ENCODE measurements around the gene ZXDB.
"Not testable (repeated sequence)": the region's sequence is repeated elsewhere in the genome, so short reads cannot be mapped to it uniquely, and the experiment has no call there.

The ZXDB gene

GRCh38 chrX:57596516-57596915, 4.7 kb downstream of the ZXDB start:
- Histone ChIP-seq H2AFZ (ENCODE audit: low read depth, low read length) (no peak overlapping the region), H3K23ac (ENCODE audit: low read length in 2 of 2) (no peak overlapping the region), H2AK5ac (ENCODE audit: low read length, severe bottlenecking) (no peak overlapping the region), H2BK5ac (ENCODE audit: low read depth, low read length, poor library complexity, severe bottlenecking) (no peak overlapping the region), H3K18ac (ENCODE audit: low read depth in 1 of 2, low read length in 2 of 2) (no peak overlapping the region), H4K91ac (ENCODE audit: low read length) (no peak overlapping the region), H3K79me1 (replicated peaks; ENCODE audit: low read length, poor library complexity, severe bottlenecking) (no peaks in the 10 kb centered on the region), H2BK12ac (ENCODE audit: low read length in 2 of 2) (no peak overlapping the region), H3K27me3 (ENCODE audit: control insufficient read depth in 1 of 2, insufficient read depth in 1 of 2, low read length in 2 of 2) (no peaks in the 10 kb centered on the region), H4K8ac (ENCODE audit: low read length) (no peak overlapping the region), H3K4me3 (ENCODE audit: insufficient read depth in 1 of 2, low read depth in 1 of 2, low read length in 2 of 2) (peak overlapping the region in 1 of 2 experiments; percentile 68), H3K9ac (ENCODE audit: low read length) (peak overlapping the region; percentile 53), H3K27ac (ENCODE audit: low read length, poor library complexity, severe bottlenecking) (no peak overlapping the region), H3K4me1 (ENCODE audit: control insufficient read depth, insufficient read depth, low read depth, low read length) (peaks cover 3% of the 10 kb centered on the region), H2BK120ac (ENCODE audit: low read depth, low read length) (no peak overlapping the region), H3K4ac (ENCODE audit: low read depth in 1 of 2, low read length in 2 of 2) (no peak overlapping the region), H2BK15ac (ENCODE audit: low read depth, poor library complexity, severe bottlenecking) (no peak overlapping the region), H3K14ac (ENCODE audit: low read length in 2 of 2) (no peak overlapping the region), H3K4me2 (ENCODE audit: low read length, poor library complexity, severe bottlenecking) (peak overlapping the region; percentile 16), H3K36me3 (ENCODE audit: control insufficient read depth in 1 of 2, insufficient read depth in 2 of 2, low read depth in 1 of 2, low read length in 2 of 2) (no peaks in the 10 kb centered on the region), H3K9me3 (ENCODE audit: control insufficient read depth, low read length) (no peaks in the 10 kb centered on the region)
- WGBS, result 0% methylated on average over 1 of the region's 1 CpG
- no peak for DNase-seq

DNA sequence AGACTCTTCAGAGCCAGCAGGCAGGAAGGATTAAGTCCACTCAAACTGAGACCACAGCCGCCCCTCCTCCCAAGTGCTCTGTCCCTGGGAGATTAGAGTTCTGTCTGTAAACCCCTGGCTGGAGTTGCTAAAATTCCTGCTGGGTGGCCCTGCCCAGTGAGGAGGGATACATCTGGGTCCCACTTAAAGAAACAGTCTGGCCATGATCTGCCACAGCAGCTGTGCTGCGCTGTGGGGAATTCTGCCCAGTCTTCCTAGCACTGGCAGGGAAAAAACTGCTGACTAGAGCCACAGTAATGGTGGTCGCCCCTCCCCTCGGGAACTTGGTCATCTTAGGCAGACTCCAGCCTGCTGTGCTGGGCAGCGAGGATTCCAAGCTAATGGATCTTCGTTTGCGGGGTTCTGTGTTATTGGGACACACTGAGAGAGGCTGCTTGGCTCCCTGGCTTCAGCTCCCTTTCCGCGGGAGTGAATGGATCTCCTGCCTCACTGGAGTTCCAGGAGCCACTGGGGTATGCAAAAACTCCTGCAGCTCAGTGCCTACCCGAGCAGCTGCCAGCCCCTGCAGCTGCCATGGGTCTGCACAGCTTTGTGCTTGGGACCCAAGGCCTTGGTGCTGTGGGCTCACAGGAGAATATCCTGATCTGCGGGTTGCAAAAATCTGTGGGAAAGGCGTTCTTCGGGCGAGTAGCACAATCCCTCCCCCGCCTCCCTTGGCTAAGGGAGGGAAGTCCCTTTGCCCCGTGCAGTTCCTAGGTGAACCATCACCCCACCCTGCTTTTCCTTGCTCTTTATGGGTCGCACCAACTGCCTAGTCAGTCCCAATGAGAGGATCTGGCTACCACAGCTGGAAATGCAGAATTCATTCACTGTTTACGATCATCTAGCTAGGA, 15.7 kb downstream of the ZXDB start:
- Histone ChIP-seq H2AK5ac (ENCODE audit: low read length, severe bottlenecking) (no peak overlapping the region), H3K4me1 (ENCODE audit: control insufficient read depth, insufficient read depth, low read depth, low read length) (no peaks in the 10 kb centered on the region), H3K14ac (ENCODE audit: low read length in 2 of 2) (no peak overlapping the region), H3K9me3 (ENCODE audit: control insufficient read depth, low read length) (no peaks in the 10 kb centered on the region), H3K18ac (ENCODE audit: low read depth in 1 of 2, low read length in 2 of 2) (no peak overlapping the region), H2AFZ (ENCODE audit: low read depth, low read length) (no peak overlapping the region), H2BK120ac (ENCODE audit: low read depth, low read length) (no peak overlapping the region), H3K23ac (ENCODE audit: low read length in 2 of 2) (no peak overlapping the region), H3K27ac (ENCODE audit: low read length, poor library complexity, severe bottlenecking) (no peak overlapping the region), H3K36me3 (ENCODE audit: control insufficient read depth in 1 of 2, insufficient read depth in 2 of 2, low read depth in 1 of 2, low read length in 2 of 2) (no peaks in the 10 kb centered on the region), H4K8ac (ENCODE audit: low read length) (no peak overlapping the region), H3K4me2 (ENCODE audit: low read length, poor library complexity, severe bottlenecking) (no peak overlapping the region), H3K4me3 (ENCODE audit: insufficient read depth in 1 of 2, low read depth in 1 of 2, low read length in 2 of 2) (no peak overlapping the region), H2BK5ac (ENCODE audit: low read depth, low read length, poor library complexity, severe bottlenecking) (no peak overlapping the region), H2BK15ac (ENCODE audit: low read depth, poor library complexity, severe bottlenecking) (no peak overlapping the region), H3K27me3 (ENCODE audit: control insufficient read depth in 1 of 2, insufficient read depth in 1 of 2, low read length in 2 of 2) (no peaks in the 10 kb centered on the region), H4K91ac (ENCODE audit: low read length) (no peak overlapping the region), H2BK12ac (ENCODE audit: low read length in 2 of 2) (no peak overlapping the region), H3K4ac (ENCODE audit: low read depth in 1 of 2, low read length in 2 of 2) (no peak overlapping the region), H3K79me1 (replicated peaks; ENCODE audit: low read length, poor library complexity, severe bottlenecking) (peaks cover 2% of the 10 kb centered on the region), H3K9ac (ENCODE audit: low read length) (no peak overlapping the region)
- 66% methylated on average over 16 of the region's 18 CpGs for WGBS
- DNase-seq, result no peak

GRCh38 chrX:57613351-57613750, 21.5 kb downstream of the ZXDB start:
- H3K4me1 ChIP-seq (ENCODE audit: control insufficient read depth, insufficient read depth, low read depth, low read length); H4K8ac ChIP-seq (ENCODE audit: low read length); H3K27ac ChIP-seq (ENCODE audit: low read length, poor library complexity, severe bottlenecking): not testable (repeated sequence)

GRCh38 chrX:57629438-57629837, 37.6 kb downstream of the ZXDB start:
- H3K18ac ChIP-seq (ENCODE audit: low read depth in 1 of 2, low read length in 2 of 2); H3K27ac ChIP-seq (ENCODE audit: low read length, poor library complexity, severe bottlenecking); H3K27me3 ChIP-seq (ENCODE audit: control insufficient read depth in 1 of 2, insufficient read depth in 1 of 2, low read length in 2 of 2); H4K8ac ChIP-seq (ENCODE audit: low read length); H2BK120ac ChIP-seq (ENCODE audit: low read depth, low read length); H3K14ac ChIP-seq (ENCODE audit: low read length in 2 of 2); H3K4ac ChIP-seq (ENCODE audit: low read depth in 1 of 2, low read length in 2 of 2); H2AFZ ChIP-seq (ENCODE audit: low read depth, low read length); H3K4me3 ChIP-seq (ENCODE audit: insufficient read depth in 1 of 2, low read depth in 1 of 2, low read length in 2 of 2); H2BK5ac ChIP-seq (ENCODE audit: low read depth, low read length, poor library complexity, severe bottlenecking); H2BK15ac ChIP-seq (ENCODE audit: low read depth, poor library complexity, severe bottlenecking); H2BK12ac ChIP-seq (ENCODE audit: low read length in 2 of 2); H3K9ac ChIP-seq (ENCODE audit: low read length); H3K9me3 ChIP-seq (ENCODE audit: control insufficient read depth, low read length); H3K36me3 ChIP-seq (ENCODE audit: control insufficient read depth in 1 of 2, insufficient read depth in 2 of 2, low read depth in 1 of 2, low read length in 2 of 2); H3K4me2 ChIP-seq (ENCODE audit: low read length, poor library complexity, severe bottlenecking); H3K4me1 ChIP-seq (ENCODE audit: control insufficient read depth, insufficient read depth, low read depth, low read length); DNase-seq; H3K79me1 ChIP-seq (replicated peaks; ENCODE audit: low read length, poor library complexity, severe bottlenecking); H3K23ac ChIP-seq (ENCODE audit: low read length in 2 of 2); H4K91ac ChIP-seq (ENCODE audit: low read length); H2AK5ac ChIP-seq (ENCODE audit: low read length, severe bottlenecking): not testable (repeated sequence)
- 88% methylated on average over 19 of the region's 20 CpGs for WGBS

More at GRCh38 chrX:57613351-57613750, 21.5 kb downstream of the ZXDB start:
- not testable (repeated sequence) for H3K14ac ChIP-seq (ENCODE audit: low read length in 2 of 2); H3K4ac ChIP-seq (ENCODE audit: low read depth in 1 of 2, low read length in 2 of 2); DNase-seq; H4K91ac ChIP-seq (ENCODE audit: low read length); H2AFZ ChIP-seq (ENCODE audit: low read depth, low read length); H3K36me3 ChIP-seq (ENCODE audit: control insufficient read depth in 1 of 2, insufficient read depth in 2 of 2, low read depth in 1 of 2, low read length in 2 of 2); H2BK5ac ChIP-seq (ENCODE audit: low read depth, low read length, poor library complexity, severe bottlenecking); H3K27me3 ChIP-seq (ENCODE audit: control insufficient read depth in 1 of 2, insufficient read depth in 1 of 2, low read length in 2 of 2); H3K23ac ChIP-seq (ENCODE audit: low read length in 2 of 2); H3K79me1 ChIP-seq (replicated peaks; ENCODE audit: low read length, poor library complexity, severe bottlenecking); H2BK120ac ChIP-seq (ENCODE audit: low read depth, low read length); H2BK12ac ChIP-seq (ENCODE audit: low read length in 2 of 2); H3K4me3 ChIP-seq (ENCODE audit: insufficient read depth in 1 of 2, low read depth in 1 of 2, low read length in 2 of 2); H3K9ac ChIP-seq (ENCODE audit: low read length); H3K9me3 ChIP-seq (ENCODE audit: control insufficient read depth, low read length); H2AK5ac ChIP-seq (ENCODE audit: low read length, severe bottlenecking); H3K4me2 ChIP-seq (ENCODE audit: low read length, poor library complexity, severe bottlenecking); H2BK15ac ChIP-seq (ENCODE audit: low read depth, poor library complexity, severe bottlenecking); H3K18ac ChIP-seq (ENCODE audit: low read depth in 1 of 2, low read length in 2 of 2)
- WGBS, result no CpG with 5 or more reads among the region's 1 CpG

All from mesenchymal stem cell (in vitro differentiated cells and primary cell).